SU-DHL-6 (cell line): ENCODE data around the gene UBA6.

Experiments
- CTCF ChIP-seq: fragments of 200-600 bp; sonication (generic); IDR thresholded peaks from one replicate; pipeline ENCODE4 v1.5.1; 2017; ENCODE audit warnings: antibody characterized with exemption, mild to moderate bottlenecking, low read length, moderate library complexity; ENCODE audit not compliant: insufficient read depth, poor library complexity, severe bottlenecking
- EZH2phosphoT487 ChIP-seq: fragments of 200-600 bp; sonication (generic), shearing (Covaris generic); conservative IDR thresholded peaks from 2 replicates; pipeline ENCODE4 v1.6.1; 2018; ENCODE audit warnings: mild to moderate bottlenecking, antibody characterized with exemption, low read length, moderate library complexity, mixed read lengths

DNA sequence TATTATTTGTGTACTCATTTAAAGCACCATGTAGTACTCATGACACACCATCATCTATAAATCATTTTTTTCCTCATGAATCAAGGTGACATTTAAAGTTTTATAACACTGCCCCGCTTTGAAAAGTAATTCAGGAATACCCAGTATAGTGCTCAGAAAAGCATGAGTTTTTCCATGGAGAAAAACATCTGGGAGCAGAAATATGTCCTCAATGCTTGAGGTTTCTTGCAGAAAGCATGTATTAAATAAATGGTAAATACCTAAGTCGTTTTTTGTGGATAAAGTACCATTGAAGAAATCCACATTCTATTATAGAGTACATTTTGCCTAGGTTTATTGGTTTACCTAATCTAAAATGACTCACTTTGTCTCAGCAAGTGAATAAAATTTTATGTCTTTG, 66.2 kb downstream of the UBA6 start:
- TF ChIP-seq CTCF, result no peak
- no peak for TF ChIP-seq EZH2phosphoT487
